HG02759 (cell line): Measurements from ENCODE around the gene TCF12.

Experiments
- ATAC-seq: cut with Tn5 transposase; IDR thresholded peaks from one replicate; pipeline ENCODE4 v1.9.1; 2021; ENCODE audit warnings: mild to moderate bottlenecking, moderate library complexity; ENCODE audit not compliant: unreplicated experiment

The TCF12 gene

GRCh38 chr15:57235873-57236272 is 317.4 kb downstream of the TCF12 start:
- no peak for ATAC-seq

DNA sequence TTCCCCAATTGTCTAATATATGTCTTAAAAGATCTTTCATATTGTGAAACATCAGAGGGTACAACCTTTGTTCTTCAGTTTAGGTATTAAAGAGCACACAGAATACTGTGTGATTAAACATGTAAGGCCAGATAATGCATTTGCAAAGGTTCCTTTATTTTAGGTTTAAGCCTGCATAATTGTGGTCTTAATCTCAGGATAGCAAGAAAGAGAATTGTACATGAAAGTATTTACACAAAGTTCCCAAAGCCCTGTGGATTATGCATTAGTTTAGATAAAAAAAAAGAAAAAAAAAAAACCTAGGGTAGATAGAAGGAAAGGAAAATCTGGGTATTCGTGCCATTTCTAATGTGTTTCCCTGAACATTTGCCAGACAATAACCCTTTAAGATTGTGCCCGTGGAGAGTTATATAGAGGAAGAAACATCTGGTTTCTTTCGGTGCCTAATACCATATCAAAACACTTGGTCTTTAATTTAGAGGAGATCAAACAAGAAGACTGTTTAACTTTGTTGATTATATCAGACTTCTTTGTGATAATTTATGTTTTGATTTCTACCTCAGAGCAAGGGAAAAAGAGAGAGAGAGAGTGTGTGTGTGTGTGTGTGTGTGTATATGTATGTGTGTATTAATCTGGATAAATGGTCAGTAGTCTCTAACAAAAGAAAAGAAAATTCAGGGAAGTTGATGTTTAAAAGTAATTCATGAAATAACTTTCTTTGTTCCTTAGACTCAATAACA is 318.3 kb downstream of the TCF12 start:
- no peak for ATAC-seq

DNA sequence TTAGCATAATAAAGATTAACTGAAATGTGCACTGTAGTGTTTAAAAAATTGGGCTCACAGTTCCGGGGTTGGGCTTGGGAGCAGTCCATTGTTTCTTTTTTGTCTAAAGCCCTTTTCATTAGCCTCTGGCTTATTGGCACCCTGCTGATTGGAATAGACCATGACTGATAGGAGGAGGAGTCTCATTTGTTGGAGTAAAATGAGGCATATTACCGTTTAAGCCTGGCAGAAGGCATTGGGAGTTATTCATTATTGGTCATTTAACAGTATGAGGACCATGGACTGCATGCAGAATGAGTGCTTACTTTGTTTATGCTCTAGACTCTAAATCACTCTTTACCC is 318.8 kb downstream of the TCF12 start:
- ATAC-seq, result no peak

GRCh38 chr15:57237676-57238075 is 319.2 kb downstream of the TCF12 start:
- no peak for ATAC-seq

DNA sequence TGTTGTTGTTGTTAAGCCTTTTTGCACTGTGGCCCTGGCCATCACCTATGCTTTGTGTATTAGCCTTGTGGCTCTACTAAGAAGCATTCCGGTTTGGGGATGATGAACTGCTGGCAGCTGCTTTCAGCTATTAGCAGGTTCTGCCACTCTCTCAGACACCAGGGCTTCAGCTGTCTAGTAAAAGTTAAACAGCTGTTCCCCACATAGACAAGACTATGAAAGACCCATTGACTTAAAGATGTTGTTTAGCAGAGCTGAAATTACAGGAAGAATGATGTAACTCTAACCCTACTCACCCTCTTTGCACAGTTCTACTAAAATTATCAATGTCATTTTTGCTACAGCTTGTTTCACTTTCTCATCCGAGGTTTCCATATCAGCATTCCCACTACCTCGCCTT is 326.7 kb downstream of the TCF12 start:
- no peak for ATAC-seq

DNA sequence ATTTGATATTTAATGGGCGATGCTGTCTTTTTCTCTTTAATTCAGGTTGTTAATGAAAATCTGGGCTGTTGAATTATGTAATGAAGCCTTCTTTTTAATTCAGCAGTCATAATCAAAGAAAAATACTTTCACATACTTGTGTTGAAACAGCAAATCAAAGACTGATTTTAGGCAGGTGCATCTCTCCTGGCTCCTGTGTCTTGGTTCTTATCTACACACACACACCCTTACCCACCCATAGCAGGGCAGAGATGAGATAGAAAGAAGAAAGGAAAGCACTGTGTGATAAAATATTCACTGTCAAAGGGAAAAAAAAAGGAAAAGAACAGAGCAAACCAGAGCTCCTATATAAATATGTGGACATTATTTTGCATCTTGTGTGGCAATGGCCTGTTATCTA is 327.3 kb downstream of the TCF12 start:
- no peak for ATAC-seq

- ATAC-seq, result no peak
Observed at GRCh38 chr15:57248074-57248473, 329.6 kb downstream of the TCF12 start.

GRCh38 chr15:57251308-57251707 is 332.9 kb downstream of the TCF12 start:
- ATAC-seq, result no peak

DNA sequence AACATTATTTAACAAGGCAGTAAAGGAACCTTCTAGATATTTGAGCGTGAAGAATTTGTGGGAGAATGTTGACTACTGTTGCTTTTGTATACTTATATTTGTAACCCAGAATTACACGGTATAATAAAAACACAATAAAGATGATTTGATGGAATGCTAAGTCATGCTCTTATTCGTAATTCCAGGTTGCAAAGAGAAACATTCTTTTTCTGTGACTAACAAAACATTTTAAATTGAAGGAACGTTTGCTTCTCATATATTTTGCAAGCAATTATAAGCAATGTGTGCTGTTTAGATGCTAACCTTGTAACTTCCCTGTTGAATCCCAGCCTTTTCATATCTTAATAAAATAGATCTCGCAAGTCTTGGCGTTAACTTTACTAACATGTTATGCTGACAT is 333.5 kb downstream of the TCF12 start:
- no peak for ATAC-seq

DNA sequence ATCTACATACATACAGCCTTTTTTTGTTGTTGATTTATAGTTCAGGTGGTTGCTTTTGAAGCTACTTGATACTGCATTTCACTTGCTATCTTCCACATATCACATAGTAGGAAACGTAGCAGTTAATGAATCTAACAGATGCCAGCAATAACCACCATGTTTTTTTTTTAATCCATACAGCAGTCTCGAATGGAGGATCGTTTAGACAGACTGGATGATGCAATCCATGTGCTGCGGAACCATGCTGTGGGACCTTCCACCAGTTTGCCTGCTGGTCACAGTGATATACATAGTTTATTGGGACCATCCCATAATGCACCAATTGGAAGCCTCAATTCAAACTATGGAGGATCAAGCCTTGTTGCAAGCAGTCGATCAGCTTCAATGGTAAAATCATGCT is 334.6 kb downstream of the TCF12 start:
- ATAC-seq, result no peak

DNA sequence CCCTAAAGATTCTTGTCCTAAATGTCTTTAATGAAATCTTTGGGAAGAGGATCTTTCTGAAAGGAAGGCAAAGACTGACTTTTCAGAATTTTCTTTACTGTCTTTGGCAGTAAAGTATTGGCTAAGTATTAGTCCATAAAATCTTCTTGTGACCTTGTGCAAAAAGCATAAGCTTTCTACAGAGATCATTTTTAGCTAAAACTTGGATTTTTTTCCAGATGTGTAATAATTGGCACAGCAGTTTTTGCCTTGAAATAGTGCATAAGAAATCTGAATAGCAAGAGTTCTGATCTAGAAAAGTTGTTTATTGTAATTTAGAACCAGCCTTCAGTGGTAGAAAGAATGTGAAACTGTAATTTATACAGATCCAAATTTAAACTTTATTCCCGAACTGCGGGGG is 335.1 kb downstream of the TCF12 start:
- no peak for ATAC-seq

GRCh38 chr15:57255751-57256341 is 337.4 kb downstream of the TCF12 start:
- no peak for ATAC-seq

DNA sequence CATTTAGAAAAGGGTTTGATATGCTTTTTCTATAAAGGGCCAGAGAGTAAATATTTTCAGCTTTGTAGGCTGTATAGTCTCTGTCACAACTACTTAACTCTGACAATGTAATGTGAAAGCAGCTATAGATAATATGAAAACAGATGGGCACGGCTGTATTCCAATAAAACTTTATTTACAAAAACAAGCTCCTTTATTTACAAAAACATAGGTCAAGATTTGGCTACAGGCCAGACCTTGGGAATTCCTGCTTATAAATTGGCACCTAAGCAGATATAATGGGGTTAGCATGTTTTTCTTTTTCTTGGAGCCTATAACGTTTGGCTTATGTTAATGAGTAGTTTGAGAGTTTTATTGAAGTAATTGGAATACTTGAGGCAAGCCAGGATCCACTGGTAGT is 338.5 kb downstream of the TCF12 start:
- no peak for ATAC-seq

- ATAC-seq, result no peak
Observed at GRCh38 chr15:57259568-57260040, 341.2 kb downstream of the TCF12 start.

DNA sequence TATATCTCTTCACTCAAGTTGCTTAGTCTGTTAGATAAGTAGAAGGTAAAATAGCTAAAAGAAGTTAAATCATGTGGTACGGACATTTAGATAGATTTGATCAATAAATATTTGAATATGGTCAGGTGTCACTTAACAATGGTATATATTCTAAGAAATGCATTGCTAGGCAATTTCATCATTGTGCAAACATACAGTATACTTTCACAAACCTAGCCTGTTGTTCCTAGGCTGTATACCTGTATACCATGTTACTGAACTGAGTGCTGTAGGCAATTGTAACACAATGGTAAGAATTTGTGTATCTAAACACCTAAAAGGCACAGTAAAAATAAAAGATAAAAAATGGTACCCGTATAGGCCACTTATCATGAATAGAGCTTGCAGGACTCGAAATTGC is 345.1 kb downstream of the TCF12 start:
- no peak for ATAC-seq

- no peak for ATAC-seq
Observed at GRCh38 chr15:57272771-57273357, 354.4 kb downstream of the TCF12 start.

DNA sequence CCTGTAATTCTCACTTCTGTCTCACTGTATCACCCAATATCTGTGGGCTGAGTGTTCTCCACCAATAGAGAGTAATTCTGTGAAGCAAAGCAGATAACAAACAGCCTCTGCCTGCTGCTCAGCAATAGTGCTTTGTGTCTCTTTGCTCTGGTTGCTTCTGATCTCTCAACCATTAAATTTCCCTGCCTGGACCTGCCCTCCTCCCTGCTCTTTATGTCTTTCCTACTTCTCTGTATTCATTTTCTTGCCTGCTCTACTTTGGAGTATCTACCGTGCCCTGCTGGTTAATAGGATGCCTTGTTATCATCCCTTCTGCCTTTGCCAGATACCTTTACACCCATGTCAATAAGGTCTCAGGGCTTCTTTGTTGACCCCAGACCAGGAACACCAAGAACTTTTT is 355.0 kb downstream of the TCF12 start:
- ATAC-seq, result no peak

- ATAC-seq, result no peak
Observed at GRCh38 chr15:57278439-57278838, 360.0 kb downstream of the TCF12 start.

- ATAC-seq, result no peak
Observed at GRCh38 chr15:57280464-57280863, 362.0 kb downstream of the TCF12 start.

GRCh38 chr15:57281321-57281720 is 362.9 kb downstream of the TCF12 start:
- peak; percentile 59 for ATAC-seq

DNA sequence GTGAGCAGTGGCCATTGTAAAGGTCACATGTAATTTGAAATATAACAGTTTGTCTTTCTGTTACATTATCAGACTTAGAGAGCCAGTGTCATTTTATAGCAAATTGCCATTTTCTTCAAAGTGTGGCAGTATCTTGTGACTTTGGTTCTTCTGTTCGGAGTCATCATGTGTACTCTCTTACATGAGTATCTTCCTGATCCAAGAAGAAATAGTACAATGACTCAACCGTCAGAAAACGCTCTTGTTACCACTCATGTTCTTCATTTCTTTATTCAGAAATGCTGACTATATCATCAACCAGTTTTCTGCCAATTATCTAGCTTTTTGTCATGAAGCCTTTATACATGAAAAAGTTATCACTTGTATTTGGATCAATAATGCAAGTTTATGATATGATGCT is 364.2 kb downstream of the TCF12 start:
- no peak for ATAC-seq

GRCh38 chr15:57283774-57284503 is 365.5 kb downstream of the TCF12 start:
- ATAC-seq, result peak; percentile 15
